GM12891 (cell line): Measurements from ENCODE around the gene PLIN5.

ENCODE experiments used
- PAX5 ChIP-seq: IDR thresholded peaks from 2 replicates; pipeline ENCODE4 v1.6.1; 2011; ENCODE audit warnings: low read length, moderate library complexity, mild to moderate bottlenecking; ENCODE audit not compliant: insufficient read depth, severe bottlenecking
- POLR2A ChIP-seq: IDR thresholded peaks from 2 replicates; pipeline ENCODE4 v1.6.1; 2011; ENCODE audit warnings: low read depth, low read length, control low read depth
- POLR2AphosphoS5 ChIP-seq: IDR thresholded peaks from 2 replicates; pipeline ENCODE4 v1.6.1; 2011; ENCODE audit warnings: low read depth, low read length, control low read depth
- POU2F2 ChIP-seq: IDR thresholded peaks from 2 replicates; pipeline ENCODE4 v1.6.1; 2011; ENCODE audit warnings: low read depth, mild to moderate bottlenecking, control low read depth, low read length, moderate library complexity
- SPI1 ChIP-seq: IDR thresholded peaks from 2 replicates; pipeline ENCODE4 v1.6.1; 2011; ENCODE audit warnings: low read depth, low read length, control low read depth
- TAF1 ChIP-seq: IDR thresholded peaks from 2 replicates; pipeline ENCODE4 v1.6.1; 2011; ENCODE audit warnings: low read depth, low read length, control low read depth

- no peak for TF ChIP-seq POLR2A
- TF ChIP-seq POLR2AphosphoS5, result no peak
- no peak for TF ChIP-seq TAF1
- TF ChIP-seq SPI1, result no peak
- TF ChIP-seq PAX5, result no peak
- no peak for TF ChIP-seq POU2F2
Measured at GRCh38 chr19:4511300-4512054, 23.5 kb downstream of the PLIN5 start.
